G401 (cell line): ENCODE data around the gene KCTD7. TPM values are rescaled to one million over a fixed set of nuclear protein-coding genes. Genes with fewer than 3 reads are reported as not detected.
"Not testable (repeated sequence)": the region's sequence is repeated elsewhere in the genome, so short reads cannot be mapped to it uniquely, and the experiment has no call there.

Experiments
- DNase-seq: peaks from one replicate; pipeline ENCODE4 v3.0.0-alpha.2; 2015; ENCODE audit warnings: low spot score
- in situ Hi-C: cut with HindIII; loops from 2 replicates; pipeline ENCODE4 v1.10.0; 2016; ENCODE audit warnings: low sequenced_read_pairs, mixed read lengths
- total RNA-seq: library from RNA; depleted of rRNA; stranded (reverse); fragments of >200 nt; shearing (Covaris generic); gene quantifications from 2 replicates; pipeline ENCODE4 v1.2.3, GENCODE V29; 2014; rRNA removed

Gene KCTD7
- total RNA-seq, 1 experiment from 2014 or later: 6.9 TPM

DNA sequence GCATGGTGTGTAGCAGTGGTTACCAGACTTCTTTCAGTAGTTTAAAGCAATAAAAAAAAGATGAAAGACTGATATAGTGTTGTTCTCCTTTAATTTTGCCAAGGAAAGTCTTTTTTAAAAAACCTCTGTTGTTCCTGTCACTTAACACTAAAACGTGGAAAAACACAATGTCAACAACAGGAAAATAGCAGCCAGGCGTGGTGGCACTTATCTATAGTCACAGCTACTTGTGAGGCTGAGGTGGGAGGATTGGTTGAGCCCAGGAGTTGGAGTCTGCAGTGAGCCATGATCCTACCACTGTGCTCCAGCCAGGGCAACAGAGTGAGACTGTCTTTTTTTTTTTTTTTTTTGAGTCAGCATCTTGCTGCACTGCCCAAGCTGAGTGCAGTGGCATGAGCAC is 42.8 kb downstream of the KCTD7 start:
- DNase-seq, in situ Hi-C loops: not testable (repeated sequence)

DNA sequence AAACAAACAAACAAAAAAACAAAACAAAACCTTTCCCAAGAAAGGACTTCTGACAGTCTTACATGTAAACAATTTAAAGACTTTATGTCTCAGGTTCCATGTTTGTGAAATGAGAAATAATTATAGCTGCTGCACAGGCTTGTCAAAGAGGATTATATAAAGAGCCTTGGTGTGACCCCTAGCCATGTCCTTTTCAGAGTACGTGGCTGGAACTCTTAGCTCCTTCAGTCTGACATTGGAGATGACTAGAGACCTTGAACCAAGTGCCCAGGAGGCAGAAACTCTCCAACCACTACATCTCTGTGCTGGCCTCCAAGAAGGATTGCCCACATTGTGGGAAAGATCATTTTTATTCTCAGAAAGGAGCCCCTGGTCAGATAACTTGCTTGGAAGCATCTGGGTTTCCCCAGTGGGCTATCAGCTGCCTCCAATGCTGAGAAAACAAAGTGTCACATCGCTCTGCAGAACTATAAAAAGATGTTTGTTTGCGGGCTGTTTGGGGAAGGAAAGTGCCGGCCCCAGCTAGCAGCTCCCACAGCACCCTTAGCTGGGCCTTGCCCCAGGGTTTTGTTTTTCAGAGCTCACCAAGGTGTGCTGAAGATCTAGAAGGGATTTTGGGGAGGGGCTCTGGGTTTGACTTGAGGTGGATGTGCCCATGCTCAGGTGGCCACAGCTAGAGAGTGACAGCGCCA is 43.9 kb downstream of the KCTD7 start:
- DNase-seq, in situ Hi-C loops: not testable (repeated sequence)

DNA sequence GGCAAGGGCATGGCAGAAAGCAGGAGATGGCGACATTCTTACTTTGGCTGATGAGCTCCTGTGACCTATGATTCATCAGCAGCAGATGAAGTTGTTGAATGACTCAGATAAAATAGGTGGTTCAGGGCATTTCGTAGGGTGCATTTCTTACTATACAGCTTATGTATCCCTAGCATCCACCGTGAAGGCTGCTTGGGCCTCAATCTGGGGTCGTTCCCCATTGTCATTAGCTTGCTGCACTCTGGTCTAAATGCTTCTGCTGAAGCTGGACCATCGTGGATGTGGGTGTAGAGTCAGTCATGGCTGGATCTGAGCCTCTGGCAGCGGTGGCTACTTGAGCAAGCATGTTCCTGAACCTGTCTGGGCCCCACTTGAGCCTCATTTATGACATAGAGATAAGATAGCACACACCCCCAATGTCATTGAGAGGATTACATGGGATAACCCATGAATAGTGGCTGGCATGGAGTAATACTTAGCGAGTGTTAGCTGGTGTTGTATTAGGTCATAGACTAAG is 44.5 kb downstream of the KCTD7 start:
- in situ Hi-C loops, DNase-seq: not testable (repeated sequence)

DNA sequence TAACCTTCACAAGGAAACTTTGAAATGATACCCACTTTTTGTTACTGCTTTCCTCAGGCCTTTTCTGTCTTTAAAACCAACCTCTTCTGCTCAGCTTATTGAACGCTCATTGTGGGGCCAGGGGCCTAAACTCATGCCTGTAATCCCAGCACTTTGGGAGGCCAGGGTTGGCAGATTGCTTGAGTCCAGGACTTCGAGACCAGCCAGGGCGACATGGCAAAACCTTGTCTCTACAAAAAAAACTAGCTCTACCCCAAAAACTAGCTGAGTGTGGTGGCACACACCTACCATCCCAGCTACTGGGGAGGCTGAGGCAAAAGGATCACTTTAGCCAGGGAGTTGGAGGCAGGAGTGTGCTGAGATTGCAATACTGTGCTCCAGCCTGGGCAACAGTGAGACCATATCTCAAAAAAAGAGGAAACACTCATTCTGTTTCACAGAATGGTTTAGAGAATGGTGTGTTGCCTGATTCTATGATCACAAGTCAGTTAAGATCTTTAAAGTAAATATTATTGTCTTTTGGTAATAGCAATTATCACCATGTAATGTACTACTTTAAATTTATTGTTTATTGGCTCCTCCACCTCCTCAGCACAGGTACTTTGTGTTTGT is 51.1 kb downstream of the KCTD7 start:
- in situ Hi-C loops: no loop called here

DNA sequence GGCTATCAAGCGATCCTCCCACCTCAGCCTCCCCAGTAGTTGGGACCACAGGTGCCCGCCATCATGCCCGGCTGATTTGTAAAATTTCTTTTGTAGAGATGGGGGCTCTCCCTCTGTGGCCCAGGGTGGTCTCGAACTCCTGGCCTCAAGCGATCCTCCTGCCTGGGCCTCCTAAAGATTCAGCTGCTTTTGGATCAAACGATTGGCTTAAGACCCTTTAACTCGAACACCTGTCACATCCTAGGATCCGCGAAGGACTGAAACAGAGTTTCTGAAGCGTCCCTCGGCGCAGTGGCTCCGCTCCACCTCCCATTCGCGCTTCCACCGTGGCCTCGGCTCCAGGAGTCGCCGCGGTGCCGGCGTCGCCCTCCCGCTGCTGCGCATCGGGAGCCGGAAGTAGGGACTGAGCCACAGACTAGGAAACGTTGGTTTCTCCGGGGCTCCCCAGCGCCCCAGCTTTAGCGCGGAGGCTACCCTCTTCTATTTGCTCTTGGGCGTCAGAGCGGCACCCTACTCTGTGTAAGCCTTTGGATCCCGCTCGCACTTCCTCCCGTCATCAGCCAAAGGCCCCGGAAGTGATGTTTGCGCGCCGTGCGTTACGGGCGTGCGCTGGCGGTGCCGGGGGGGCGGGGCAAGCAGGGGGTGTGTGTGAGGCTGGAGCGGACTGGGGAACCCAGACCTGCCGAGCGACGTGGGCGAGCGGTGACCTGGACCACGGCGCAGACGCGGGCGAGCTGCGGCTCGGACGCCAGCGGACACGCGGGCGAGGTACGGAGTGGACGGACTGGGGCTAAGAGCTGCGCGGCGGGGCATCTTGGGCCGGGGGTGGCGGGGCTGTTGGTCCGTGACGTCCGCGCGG is 53.0 kb downstream of the KCTD7 start:
- DNase-seq: peak; percentile 96

More for the DNA sequence above, 51.1 kb downstream of the KCTD7 start:
- no peak for DNase-seq

DNA sequence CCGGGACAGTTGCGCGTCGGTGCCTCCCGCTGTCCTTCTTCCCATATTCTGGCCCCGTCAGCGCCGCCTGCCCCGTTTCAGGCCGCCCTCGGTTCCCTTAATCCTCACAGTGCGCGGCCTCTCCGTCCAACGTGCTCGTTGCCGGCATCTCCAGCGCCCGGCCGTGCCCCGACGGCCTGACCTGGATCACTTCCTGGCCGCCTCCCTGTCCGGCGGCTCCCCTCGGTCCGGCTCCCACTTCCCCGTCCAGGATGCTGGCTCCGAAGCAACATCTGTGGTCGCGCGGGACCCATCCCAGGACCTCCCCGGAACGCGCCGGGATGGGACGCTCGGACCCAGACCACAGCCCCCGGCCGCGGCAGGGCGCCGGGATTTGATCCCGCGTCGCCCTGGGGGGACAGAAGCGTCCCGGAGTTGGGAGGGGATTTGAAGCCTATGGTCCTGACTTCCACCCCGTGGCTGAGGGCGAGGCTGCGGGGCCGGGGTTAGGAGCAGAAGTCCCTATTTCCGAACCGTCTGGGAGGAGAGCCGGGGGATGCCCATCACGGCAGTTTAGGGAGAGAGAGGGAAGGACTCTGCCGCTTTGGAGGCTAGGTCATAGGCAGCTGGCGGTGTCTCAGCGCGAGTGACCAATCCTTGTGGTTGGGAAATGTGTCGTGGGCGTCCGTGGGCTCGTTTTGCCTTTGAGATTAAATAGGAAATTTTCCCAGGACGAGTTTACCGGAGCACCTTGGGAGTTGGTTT is 53.8 kb downstream of the KCTD7 start:
- no peak for DNase-seq
- in situ Hi-C loops: no loop called here

More for the DNA sequence above, 53.0 kb downstream of the KCTD7 start:
- in situ Hi-C loops: no loop called here

DNA sequence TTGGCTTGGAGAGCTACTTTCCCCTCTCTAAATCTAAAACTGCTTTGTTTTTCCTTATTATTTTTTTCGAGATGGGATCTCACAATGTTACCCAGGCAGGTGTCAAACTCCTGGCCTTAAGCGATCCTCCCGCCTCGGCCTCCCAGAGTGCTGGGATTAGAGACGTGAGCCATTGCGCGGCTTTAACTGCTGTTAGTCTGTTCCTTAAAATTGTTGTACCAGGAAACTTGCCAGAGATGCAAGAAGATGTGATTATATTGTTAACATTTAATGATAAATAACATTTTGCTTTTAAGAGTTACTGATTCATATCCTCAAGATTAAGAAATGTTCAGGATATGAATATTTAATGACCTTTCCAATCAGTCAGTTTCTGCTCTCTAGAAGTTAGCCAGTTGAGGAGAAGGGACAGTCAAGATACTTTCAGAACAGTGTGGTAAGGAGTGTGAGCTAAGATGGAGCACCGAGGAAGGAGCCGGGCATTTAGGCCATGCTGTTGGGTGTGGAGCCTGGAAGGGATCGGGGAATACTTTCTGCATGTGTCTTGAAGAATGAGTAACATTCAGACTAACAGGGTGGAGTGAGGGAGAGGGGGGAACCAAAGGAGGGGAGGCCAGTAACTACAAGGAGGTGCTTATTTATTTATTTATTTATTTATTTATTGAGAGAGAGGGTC is 54.6 kb downstream of the KCTD7 start:
- in situ Hi-C loops: not testable (repeated sequence)

DNA sequence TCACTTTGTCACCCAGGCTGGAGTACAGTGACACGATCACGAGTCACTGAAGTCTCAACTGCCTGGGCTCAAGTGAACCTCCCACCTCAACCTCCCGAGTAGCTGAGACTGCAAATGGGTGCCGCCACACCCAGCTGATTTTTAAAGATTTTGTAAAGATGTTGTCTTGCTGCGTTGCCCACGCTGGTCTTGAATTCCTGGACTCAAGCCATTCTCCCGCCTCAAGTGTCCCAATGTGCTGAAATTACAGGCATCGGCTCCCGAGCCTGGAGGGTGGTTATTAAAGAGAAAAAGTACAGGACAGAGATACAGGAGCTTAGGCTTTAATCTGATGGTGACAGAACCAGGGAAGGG is 55.1 kb downstream of the KCTD7 start:
- no peak for DNase-seq
- in situ Hi-C loops: no loop called here

More for the DNA sequence above, 54.6 kb downstream of the KCTD7 start:
- not testable (repeated sequence) for DNase-seq

DNA sequence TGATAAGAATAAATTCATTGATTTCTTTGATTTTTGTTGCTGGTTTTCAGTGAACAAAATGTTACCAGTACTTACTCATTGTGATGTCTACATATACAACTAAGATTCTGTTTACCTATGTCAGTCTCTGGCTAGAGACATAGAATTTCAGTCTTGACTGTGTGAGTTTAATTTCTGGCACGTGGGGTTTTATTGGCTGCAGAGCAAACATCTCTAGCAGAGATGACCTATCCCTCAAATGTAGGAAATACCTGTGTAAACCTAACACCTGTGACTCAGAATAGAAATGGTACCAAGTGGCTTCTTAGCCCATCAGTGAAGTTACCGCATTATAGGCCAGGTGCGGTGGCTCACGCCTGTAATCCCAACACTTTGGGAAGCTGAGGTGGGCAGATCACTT is 57.0 kb downstream of the KCTD7 start:
- in situ Hi-C loops, DNase-seq: not testable (repeated sequence)

DNA sequence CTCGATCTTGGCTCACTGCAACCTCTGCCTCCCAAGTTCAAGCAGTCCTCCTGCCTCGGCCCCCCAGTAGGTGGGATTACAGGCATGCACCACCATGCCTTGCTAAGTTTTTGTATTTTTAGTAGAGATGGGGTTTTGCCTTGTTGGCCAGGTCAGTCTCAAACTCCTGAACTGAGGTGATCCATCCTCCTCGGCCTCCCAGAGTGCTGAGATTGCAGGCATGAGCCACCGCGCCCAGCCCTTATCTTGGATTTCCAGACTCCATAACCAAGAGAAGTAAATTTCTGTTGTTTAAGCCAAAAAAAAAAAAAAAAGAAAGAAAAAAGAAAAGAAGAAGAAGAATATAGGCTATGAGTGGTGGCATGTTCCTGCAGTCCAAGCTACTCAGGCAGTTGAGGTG is 58.5 kb downstream of the KCTD7 start:
- DNase-seq: no peak
- in situ Hi-C loops: no loop called here

DNA sequence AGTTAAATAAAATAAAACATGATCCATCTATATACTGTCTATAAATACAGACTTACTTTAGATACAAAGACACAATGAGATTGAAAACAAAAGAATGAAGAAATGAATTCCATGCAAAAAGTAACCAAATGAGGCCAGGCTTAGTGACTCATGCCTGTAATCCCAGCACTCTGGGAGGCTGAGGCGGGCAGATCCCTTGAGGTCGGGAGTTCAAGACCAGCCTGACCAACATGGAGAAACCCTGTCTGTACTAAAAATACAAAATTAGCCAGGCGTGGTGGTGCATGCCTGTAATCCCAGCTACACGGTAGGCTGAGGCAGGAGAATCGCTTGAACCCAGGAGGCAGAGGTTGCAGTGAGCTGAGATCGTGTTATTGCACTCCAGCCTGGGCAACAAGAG is 59.0 kb downstream of the KCTD7 start:
- DNase-seq, in situ Hi-C loops: not testable (repeated sequence)

DNA sequence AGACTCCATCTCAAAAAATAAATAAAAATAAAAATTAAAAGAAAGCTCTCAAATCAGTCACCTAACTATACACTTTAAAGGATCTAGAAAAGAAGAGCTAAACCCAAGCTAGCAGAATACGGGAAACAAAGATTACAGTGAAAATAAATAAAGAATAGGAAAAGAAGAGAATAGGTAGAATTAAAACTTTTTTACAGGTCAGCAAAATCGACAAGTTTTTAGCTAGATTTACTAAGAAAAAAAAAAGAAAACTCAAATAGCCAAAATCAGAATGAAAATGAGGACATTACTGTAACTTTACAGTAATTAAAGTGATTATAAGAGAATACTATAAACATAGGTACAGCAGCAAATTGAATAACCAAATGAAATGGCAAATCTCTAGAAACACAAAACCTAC is 60.4 kb downstream of the KCTD7 start:
- no peak for DNase-seq
- in situ Hi-C loops: no loop called here

DNA sequence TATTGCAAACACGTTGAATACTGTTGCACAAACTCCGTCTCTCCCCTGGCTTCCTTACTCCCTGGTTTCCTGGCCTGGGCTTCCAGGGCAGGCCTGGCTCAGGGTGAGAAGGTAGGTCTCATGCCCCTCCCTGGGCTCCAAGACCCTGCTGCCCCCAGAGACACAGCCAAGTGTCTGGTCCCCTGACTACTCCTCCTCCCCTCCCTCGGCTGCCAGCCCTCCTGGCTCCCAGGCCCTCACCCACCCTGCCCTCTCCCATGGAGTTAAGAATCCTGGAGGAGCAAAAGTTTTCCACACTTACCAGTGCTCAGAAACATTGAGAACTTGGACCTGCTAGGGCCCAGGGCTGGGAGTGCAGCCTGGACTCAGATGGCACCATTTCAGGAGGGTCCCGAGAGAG is 64.7 kb downstream of the KCTD7 start:
- DNase-seq: no peak
- in situ Hi-C loops: no loop called here

Other genes with a start within 250 kb of the KCTD7 start
- gene RABGEF1, start 111.9 kb downstream of the KCTD7 start, total RNA-seq: 21.2 and 23.4 TPM in 2 replicates